Measurements from ENCODE around the gene TRIM8.

The TRIM8 gene

DNA sequence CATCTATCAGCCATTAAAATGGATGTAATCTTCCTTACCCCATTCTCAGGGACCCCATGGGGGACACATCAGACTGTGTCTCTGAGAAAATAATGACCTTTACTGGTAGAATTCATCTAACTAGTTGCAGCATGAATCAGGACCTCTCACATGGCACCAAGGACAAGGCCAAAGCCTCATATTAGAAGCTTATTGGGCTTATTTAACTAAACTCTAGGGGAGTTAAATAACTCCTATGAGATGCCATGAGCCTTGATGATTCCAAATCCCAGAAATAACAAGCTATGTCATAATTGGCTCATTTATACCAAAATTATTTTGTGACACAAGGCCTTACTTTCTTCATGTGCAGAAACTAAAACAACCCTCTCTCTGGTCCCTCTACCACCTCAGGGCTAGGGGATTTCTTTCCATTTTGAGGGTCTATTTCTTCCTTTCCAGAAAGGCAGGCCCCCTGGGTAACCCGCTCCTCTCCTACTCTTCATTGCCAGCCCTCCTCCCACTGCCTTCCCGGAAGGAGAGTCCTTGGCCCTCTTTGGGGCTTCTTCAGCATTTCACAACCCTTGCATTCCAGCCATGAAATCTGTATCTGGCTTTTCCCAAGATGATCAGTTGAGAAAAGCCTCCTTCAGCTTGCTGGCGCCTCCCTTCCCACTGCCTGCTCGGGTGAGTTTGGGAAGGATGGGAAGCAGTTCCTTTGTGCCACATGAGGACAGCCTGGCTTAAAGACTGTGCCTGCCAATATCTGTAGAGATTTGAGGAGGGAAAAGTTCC lies 41.8 kb upstream of the TRIM8 start:
- Histone ChIP-seq H3K27me3 (ENCODE audit: insufficient read depth, poor library complexity, severe bottlenecking) (no peaks in the 10 kb centered on the region), H3K27ac (replicated peaks) (no peak overlapping the region), H3K4me3 (replicated peaks; ENCODE audit: insufficient read depth, low read length) (no peak overlapping the region)
- no peak for DNase-seq (ENCODE audit: low read depth in 1 of 2, low spot score in 1 of 2)
- TF ChIP-seq SPI1 (IDR thresholded peaks at IDR 0.05; ENCODE audit: borderline replicate concordance, low read depth) (no peak), POLR2AphosphoS5 (IDR thresholded peaks at IDR 0.05; ENCODE audit: low read depth) (no peak), GABPA (IDR thresholded peaks at IDR 0.05; ENCODE audit: low read depth) (no peak)
- TF ChIP-seq, protein P1, sequence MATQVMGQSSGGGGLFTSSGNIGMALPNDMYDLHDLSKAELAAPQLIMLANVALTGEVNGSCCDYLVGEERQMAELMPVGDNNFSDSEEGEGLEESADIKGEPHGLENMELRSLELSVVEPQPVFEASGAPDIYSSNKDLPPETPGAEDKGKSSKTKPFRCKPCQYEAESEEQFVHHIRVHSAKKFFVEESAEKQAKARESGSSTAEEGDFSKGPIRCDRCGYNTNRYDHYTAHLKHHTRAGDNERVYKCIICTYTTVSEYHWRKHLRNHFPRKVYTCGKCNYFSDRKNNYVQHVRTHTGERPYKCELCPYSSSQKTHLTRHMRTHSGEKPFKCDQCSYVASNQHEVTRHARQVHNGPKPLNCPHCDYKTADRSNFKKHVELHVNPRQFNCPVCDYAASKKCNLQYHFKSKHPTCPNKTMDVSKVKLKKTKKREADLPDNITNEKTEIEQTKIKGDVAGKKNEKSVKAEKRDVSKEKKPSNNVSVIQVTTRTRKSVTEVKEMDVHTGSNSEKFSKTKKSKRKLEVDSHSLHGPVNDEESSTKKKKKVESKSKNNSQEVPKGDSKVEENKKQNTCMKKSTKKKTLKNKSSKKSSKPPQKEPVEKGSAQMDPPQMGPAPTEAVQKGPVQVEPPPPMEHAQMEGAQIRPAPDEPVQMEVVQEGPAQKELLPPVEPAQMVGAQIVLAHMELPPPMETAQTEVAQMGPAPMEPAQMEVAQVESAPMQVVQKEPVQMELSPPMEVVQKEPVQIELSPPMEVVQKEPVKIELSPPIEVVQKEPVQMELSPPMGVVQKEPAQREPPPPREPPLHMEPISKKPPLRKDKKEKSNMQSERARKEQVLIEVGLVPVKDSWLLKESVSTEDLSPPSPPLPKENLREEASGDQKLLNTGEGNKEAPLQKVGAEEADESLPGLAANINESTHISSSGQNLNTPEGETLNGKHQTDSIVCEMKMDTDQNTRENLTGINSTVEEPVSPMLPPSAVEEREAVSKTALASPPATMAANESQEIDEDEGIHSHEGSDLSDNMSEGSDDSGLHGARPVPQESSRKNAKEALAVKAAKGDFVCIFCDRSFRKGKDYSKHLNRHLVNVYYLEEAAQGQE (IDR thresholded peaks at IDR 0.05; ENCODE audit: insufficient replicate concordance, low read depth): no peak
- TF ChIP-seq, protein P2, sequence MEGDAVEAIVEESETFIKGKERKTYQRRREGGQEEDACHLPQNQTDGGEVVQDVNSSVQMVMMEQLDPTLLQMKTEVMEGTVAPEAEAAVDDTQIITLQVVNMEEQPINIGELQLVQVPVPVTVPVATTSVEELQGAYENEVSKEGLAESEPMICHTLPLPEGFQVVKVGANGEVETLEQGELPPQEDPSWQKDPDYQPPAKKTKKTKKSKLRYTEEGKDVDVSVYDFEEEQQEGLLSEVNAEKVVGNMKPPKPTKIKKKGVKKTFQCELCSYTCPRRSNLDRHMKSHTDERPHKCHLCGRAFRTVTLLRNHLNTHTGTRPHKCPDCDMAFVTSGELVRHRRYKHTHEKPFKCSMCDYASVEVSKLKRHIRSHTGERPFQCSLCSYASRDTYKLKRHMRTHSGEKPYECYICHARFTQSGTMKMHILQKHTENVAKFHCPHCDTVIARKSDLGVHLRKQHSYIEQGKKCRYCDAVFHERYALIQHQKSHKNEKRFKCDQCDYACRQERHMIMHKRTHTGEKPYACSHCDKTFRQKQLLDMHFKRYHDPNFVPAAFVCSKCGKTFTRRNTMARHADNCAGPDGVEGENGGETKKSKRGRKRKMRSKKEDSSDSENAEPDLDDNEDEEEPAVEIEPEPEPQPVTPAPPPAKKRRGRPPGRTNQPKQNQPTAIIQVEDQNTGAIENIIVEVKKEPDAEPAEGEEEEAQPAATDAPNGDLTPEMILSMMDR (IDR thresholded peaks at IDR 0.05; ENCODE audit: insufficient read depth, low read length): no peak

DNA sequence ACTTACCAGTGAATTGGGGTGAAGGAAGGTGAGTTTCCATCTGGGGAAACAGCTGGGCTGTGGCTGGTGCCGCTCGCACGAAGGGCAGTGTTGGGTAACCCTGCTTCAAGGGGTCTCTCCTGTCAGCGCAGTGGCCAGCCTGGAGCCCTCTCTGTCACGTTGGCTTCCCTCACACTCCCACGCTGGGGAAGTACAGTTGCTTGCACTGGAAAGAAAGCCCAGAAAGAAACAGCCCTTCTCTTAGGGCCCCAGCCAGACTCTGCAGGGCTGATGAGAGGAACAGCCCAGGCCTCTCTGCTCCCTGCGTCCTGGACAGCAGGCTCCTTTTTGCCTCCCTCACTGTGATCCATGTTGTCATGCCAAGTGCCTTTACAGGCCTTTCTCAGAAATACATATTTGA lies 40.3 kb upstream of the TRIM8 start:
- DNase-seq (ENCODE audit: low read depth in 1 of 2, low spot score in 1 of 2): peak; percentile 87 to 94
- Histone ChIP-seq H3K27me3 (ENCODE audit: insufficient read depth, poor library complexity, severe bottlenecking) (no peaks in the 10 kb centered on the region), H3K27ac (replicated peaks) (peak overlapping the region; percentile 63), H3K4me3 (replicated peaks; ENCODE audit: insufficient read depth, low read length) (no peak overlapping the region)
- no peak for TF ChIP-seq GABPA (IDR thresholded peaks at IDR 0.05; ENCODE audit: low read depth)
- TF ChIP-seq SPI1 (IDR thresholded peaks at IDR 0.05; ENCODE audit: borderline replicate concordance, low read depth): peak; percentile 43; the same call in 1 of the 2 replicates
- TF ChIP-seq, protein P1 (IDR thresholded peaks at IDR 0.05; ENCODE audit: insufficient replicate concordance, low read depth): no peak
- TF ChIP-seq POLR2AphosphoS5 (IDR thresholded peaks at IDR 0.05; ENCODE audit: low read depth): peak; percentile 92
- TF ChIP-seq, protein P2 (IDR thresholded peaks at IDR 0.05; ENCODE audit: insufficient read depth, low read length): no peak

DNA sequence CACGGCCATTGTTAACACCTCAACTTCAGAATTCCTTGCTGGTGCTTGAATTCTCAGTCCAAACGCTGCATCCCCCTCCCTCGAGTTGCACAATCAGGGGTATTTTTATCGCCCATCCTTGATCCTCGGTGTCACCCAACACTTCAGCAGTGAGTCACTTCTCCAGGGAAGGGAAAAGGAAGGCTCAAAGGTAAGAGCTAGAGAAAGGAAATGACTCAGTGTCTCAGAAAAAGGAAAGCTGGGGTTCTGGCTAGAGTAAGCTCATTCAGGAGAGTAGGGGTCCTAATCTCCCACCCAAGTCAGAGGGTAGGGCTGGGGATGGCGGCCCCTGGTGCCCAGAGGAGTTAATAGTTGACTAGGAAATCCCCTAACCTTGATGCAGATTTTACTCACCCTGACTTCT lies 39.8 kb upstream of the TRIM8 start:
- no peak overlapping the region for H3K4me3 ChIP-seq (replicated peaks; ENCODE audit: insufficient read depth, low read length)
- H3K27me3 ChIP-seq (ENCODE audit: insufficient read depth, poor library complexity, severe bottlenecking): no peaks in the 10 kb centered on the region
- TF ChIP-seq POLR2AphosphoS5 (IDR thresholded peaks at IDR 0.05; ENCODE audit: low read depth) (no peak), GABPA (IDR thresholded peaks at IDR 0.05; ENCODE audit: low read depth) (no peak), SPI1 (IDR thresholded peaks at IDR 0.05; ENCODE audit: borderline replicate concordance, low read depth) (no peak)
- TF ChIP-seq, protein P2 (IDR thresholded peaks at IDR 0.05; ENCODE audit: insufficient read depth, low read length): no peak
- TF ChIP-seq, protein P1 (IDR thresholded peaks at IDR 0.05; ENCODE audit: insufficient replicate concordance, low read depth): no peak
- peak overlapping the region; percentile 63 for H3K27ac ChIP-seq (replicated peaks)
- DNase-seq (ENCODE audit: low read depth in 1 of 2, low spot score in 1 of 2): peak in 1 of 2 experiments; percentile 65

Measured in HL-60 (cell line).